Activated CD8-positive, alpha-beta memory T cell treated with anti-CD3 and anti-CD28 coated beads, Interleukin-2, amount 50 U/mL, for 1 hour (primary cell): ENCODE measurements around the gene GNA12.

Experiments
- DNase-seq: peaks from one replicate; pipeline ENCODE4 v3.0.0-alpha.2; 2020; ENCODE audit errors: extremely low read depth

GNA12 gene

DNA sequence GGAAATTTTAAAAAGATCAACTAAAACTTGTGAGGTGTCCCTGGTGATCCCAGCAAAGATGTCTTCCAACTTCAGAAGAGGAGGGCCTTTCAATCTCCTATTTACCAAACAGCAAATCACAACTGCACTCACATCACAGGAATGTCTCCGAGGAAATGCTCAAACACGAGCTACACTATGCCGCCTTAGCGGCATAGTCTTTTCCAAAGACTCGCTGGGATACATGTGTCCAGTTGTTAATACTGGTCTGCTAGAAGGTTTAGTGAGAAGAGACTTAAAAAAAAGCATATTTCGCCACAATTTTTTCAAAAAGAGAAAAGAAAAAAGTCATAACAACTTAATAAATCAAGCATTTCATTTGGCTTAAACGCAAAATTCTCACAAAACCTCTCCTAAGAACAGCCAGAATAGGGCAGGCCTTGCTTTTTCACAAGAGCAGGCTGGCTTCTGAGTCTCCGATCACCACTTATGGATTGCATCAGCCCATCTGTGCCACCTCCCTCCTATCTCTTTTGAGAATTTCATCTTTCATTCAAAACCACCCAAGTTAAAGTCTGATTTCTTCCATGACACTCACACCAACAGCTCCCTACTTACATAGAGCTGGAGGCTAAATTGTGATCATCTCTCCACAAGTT, 66.1 kb downstream of the GNA12 start:
- no peak for DNase-seq

GRCh38 chr7:2776401-2776800, 67.7 kb downstream of the GNA12 start:
- DNase-seq = no peak

DNA sequence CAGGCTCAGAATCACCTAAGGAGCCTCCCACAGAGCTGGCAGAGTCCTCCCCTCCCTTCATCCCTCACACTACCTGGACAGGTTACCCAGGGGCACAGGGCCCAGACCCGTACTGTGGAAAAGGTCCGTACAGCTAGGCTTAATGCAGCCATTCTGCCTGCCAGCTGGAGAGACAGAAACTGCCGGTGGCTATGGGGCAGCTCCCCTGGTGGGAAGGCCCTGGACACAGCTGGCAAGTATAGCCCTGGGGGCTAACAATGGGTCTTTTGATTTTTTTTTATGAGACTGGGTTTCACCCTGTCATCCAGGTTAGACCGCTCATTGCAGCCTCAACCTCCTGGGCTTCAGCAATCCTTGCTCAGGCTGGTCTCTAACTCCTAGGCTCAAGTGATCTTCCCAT, 68.3 kb downstream of the GNA12 start:
- no peak for DNase-seq

DNA sequence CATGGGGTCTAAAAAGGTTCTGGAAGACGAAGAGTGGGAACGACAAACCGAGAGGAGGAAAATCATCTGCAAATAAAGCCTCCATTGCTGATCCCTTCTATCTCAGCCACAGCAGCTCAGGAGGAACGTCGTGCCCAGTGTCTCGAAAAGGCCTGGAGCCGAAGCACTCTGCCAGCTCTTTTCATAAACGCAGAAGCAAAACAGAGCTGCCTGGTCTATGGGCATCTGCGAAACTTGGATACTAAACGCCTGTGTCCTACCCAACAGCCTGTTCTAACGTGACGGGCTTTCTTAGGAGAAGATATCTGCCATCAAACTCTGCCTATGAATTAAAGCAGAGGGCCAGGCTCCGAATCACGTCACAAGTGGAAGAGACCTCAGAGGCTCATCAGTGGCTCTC, 68.7 kb downstream of the GNA12 start:
- no peak for DNase-seq

DNA sequence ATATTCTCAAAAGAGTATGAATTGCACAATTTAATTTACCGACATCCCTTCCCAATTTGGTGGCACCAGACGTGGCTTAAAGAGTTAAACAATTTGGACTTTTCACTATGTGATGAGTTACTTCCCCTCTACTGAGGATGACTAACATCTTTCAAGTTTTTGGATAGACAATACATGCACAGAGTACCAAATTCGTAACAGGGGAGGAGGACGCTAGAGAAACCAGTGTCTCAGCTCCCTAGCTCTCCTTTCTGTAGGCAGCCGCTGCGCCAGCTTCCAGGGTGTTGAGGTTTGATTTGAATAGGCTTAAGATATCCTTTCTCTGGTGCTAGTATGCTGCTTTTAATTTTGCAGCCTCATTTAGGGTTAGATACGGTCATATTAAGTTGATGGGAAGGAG, 69.2 kb downstream of the GNA12 start:
- DNase-seq = no peak

- DNase-seq = no peak
Observed at GRCh38 chr7:2774280-2774679, 69.8 kb downstream of the GNA12 start.

DNA sequence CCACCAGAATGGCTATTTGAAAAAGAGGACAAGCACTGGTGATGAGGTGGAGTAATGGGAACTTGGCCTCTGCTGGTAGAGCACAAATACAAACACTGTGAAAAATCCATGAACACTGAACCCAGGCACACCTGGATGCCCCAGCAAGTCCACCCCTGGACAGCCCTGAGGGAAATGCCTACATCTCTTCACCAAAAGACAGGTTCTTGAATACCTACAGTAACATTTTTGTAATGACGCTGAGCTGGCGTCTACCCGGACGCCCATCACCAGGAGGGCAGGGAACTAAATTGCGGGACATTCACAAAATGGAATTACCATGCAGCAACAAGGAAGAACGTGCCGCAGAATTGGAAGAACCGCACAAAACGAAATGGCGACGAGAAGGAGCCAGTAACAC, 70.5 kb downstream of the GNA12 start:
- DNase-seq = no peak

DNA sequence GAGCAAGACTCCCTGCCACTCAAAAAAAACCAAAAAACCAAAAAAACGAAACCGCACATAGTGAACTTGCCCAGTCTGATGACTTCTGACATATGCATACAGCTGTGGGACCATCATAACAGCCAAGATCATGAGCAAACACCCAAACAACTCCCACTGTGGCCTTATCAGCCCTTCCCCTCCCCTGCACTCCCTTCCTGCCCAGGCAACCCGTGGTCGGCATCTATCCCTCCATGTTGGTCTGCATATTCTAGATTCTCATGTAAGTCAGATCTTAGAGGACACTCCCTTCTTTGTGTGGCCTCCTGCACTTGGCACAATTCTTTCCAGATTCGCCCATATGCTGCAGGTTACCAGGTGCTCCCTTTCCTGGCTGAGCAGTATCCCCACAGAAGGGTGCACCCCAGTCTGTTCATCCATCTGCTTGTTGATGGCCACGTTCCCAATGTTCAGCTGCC, 72.8 kb downstream of the GNA12 start:
- DNase-seq = no peak

- no peak for DNase-seq
Observed at GRCh38 chr7:2764621-2765020, 79.5 kb downstream of the GNA12 start.

DNA sequence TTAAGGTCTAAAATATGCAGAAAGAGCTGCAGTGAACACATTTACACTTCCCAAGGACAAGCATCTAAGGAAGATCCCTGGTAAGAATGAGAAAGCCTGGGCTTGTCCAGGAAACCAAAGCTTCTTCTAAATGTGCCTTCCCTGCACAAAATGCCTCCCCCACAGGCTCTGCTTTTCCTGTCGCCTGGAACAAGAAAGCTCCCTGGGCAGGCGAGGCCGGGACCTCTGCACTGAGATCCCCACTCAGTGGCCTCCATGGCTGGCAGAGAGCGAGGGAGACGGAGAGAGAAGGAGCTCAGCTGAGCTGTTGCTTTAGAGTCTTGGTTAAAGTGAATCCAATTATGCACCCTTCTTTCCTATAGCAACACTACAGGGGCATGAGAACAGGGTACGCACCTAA, 80.5 kb downstream of the GNA12 start:
- no peak for DNase-seq

DNA sequence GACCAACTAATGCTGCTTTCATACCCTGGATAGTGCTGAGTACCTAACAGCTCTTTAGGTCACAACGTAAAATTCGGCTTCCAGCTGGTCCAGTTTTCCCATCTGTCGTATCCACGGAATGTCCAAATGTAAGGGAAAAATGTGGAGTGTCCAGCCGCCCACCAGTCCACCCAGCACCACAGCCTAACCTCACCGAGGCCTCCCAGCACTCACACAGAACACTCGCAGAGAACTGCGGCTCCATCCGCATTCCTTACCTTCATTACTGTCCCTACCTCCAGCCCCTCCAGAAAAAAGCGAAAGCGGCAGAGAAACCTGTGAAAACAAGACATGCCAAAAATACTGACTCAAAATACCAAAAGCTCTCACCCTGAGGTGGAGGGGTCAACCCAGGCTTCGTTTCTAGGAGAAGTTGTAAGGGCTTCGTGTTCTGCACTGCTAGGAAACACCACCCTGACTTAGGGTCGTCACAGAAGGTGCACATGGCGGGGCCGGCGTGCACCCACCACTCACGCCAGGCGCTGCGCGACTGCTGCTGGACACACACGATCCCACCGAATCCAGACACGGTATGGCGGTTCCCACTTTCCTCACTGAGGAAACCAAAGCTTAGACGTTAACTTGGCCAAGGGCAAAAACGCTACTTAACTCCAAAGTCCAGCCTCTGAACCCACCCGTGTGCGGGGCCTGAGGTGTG, 82.2 kb downstream of the GNA12 start:
- DNase-seq = no peak

DNA sequence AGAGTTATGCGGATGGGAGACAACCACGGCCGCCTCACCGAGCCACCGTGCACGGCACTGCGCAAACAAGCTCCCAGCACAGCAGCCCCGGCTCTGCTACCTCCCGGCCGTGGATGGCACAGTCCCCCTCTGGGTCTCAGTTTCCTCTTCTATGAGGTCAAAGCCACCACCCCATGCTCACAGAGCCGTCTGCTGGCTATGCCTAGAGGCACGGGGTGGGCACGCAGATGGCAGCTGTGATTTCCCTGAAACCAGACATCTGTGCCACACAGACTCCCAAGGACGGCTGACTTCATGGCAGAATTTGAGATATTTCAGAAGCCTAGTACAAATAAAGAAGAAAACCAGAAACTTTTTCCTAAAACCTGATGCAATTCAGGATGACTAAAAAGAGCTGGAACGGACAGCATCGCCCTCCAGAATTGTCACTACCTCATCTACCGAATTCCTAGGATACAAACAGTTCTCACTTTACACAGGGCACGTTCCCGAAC, 82.9 kb downstream of the GNA12 start:
- DNase-seq = no peak

- DNase-seq = no peak
Observed at GRCh38 chr7:2760098-2760889, 83.8 kb downstream of the GNA12 start.

DNA sequence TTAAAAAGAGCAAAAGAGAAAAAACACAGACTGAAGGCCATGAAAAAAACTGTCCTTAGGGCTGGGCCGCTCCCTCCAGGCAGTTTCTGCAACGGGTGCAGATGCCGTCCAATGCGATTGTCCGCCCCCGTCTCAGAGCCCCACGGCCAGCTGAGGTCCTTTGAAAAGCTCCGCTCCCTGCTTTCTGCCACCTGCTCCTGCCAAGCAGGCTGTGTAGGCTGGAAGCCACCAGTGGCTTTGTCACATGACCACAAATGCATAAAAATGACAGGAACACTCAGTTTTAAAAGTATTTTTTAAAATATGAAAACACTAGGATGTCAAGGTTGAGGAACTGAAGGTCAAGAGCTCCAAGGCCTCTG, 84.4 kb downstream of the GNA12 start:
- no peak for DNase-seq

GRCh38 chr7:2758673-2759616, 85.2 kb downstream of the GNA12 start:
- DNase-seq = no peak

- no peak for DNase-seq
Observed at GRCh38 chr7:2757904-2758672, 86.0 kb downstream of the GNA12 start.

DNA sequence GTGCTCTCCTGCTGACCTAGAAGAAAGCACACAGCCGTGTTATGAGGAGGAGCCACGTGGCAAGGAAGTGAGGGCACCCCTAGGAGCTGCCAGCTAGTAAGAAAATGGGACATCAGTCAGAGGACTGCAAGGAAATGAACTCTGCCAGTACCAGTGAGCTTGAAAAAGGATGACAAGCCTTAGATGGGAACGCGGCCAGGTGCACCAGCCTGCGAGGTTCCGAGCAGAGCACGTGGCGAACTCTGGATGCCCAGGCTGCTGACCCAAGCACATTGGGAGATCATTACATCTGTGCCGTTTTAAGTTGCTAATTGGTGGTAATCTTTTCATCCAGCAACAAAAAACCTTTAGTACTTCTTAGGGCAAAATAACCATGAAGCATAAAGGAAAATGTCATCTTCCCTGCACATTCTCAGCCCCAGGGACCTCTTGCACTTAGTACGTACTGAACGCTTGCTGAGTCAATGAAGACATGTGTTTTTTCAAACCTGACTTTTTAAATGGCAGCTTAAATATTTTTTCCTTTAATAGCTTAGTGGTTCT, 86.7 kb downstream of the GNA12 start:
- no peak for DNase-seq

GRCh38 chr7:2755531-2755930, 88.6 kb downstream of the GNA12 start:
- DNase-seq = no peak

DNA sequence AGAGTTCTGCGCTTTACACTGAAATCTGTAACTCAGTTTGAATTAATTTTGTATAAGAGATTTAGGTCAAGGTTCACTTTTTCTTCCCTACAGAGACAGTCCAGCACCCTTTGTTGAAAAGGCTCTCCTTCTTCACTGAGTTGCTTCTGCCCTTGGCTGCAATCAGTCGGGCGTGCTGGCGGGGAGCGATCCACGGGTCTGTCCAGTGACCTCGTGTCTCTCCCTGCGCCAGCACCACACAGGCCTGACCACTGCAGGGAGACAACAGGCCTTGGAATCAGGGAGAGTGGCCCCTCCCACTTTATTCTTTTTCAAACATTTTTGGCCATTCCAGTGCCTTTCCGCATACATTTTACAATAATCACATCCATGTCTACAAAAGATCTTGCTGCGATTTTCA, 89.2 kb downstream of the GNA12 start:
- DNase-seq = no peak

DNA sequence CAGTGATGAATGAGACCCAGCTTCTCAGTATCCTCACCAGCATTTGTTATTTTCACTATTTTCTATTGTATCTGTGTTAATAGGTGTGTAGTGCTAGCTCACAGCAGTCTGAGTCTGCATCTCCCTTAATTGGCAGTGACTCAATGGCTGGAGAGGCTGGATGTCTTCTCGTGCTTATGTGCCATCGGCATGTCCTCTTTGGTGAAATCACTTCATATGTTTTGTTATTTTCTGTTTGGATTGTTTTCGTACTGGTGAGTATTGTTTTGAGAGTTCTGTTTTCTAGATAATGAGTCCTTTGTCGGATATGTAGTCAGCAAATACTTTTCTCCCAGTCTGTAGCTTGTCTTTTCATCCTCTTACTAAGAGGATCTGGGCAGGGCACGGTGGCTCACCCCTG, 90.0 kb downstream of the GNA12 start:
- no peak for DNase-seq

DNA sequence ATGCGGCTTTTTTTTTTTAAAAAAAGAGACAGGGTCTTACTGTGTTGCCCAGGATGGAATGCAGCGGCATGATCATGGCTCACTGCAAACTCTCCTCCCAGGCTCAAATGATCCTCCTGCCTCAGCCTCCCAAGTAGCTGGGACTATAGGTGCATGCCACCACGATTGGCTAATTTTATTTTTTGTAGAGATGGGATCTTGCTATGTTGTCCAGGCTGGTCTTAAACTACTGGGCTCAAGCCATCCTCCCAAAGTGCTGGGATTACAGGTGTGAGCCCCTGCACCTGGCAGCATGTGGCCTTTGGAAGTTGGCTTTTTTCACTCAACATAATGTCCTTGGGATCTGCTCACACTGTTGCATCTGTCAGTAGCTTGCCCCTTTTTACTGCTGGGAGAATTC, 91.0 kb downstream of the GNA12 start:
- no peak for DNase-seq
